Endothelial cell of umbilical vein (primary cell): ENCODE data around the gene C1QA. TPM values are rescaled to one million over a fixed set of nuclear protein-coding genes. Genes with fewer than 3 reads are reported as not detected.

Source experiments
- BruUV-seq: library from RNA; stranded (reverse); fragments of 400-500 nt; replicated peaks from 2 replicates; lab custom pipeline; 2021; lab: Mats Ljungman, UMichigan
- CTCF ChIA-PET: fragments of 300-600, 350-600 bp; sonication (Branson Sonifier 250); formaldehyde crosslinking; loops from one replicate; lab custom pipeline; 2021; ENCODE audit warnings: antibody characterized with exemption, inconsistent platforms; lab: Charles Lee
- POLR2A ChIA-PET: fragments of 300-600, 350-600 bp; sonication (Branson Sonifier 250); formaldehyde crosslinking; loops from one replicate; lab custom pipeline; 2021; ENCODE audit warnings: antibody characterized with exemption, inconsistent platforms; lab: Charles Lee
- DNase-seq: peaks from one replicate; pipeline ENCODE4 v3.0.0-alpha.2; 2011; ENCODE audit warnings: low read depth, low spot score
- FAIRE-seq: peaks from 2 replicates; lab custom pipeline; 2011; peaks lifted over from hg19 to GRCh38; lab: Jason Lieb, UNC
- H2AFZ ChIP-seq: 2 replicates; pipeline ENCODE4 v1.6.0; 2012; ENCODE audit warnings: low read depth, low read length, control low read depth, inconsistent platforms
- H3K27ac ChIP-seq: 2 replicates; pipeline ENCODE4 v1.5.1; 2011; ENCODE audit warnings: low read depth, mild to moderate bottlenecking, control low read depth, low read length, moderate library complexity; ENCODE audit not compliant: insufficient read depth
- H3K27me3 ChIP-seq, 2 experiments: 2 replicates each; pipeline versions ENCODE4 v1.6.0 to v1.6.1; 2011; ENCODE audit warnings: low read length in 2 of 2, mixed read lengths in 1 of 2; ENCODE audit not compliant: control insufficient read depth in 2 of 2, insufficient read depth in 2 of 2
- H3K36me3 ChIP-seq, 2 experiments: 2 replicates in 1 of 2; 3 replicates in 1 of 2; pipeline ENCODE4 v1.5.1; 2011; ENCODE audit warnings: low read length in 2 of 2, mild to moderate bottlenecking in 1 of 2, moderate library complexity in 1 of 2; ENCODE audit not compliant: control insufficient read depth in 2 of 2, insufficient read depth in 2 of 2; ENCODE audit errors: extremely low read depth in 1 of 2
- H3K4me1 ChIP-seq: 3 replicates; pipeline ENCODE4 v1.5.1; 2011; ENCODE audit warnings: mild to moderate bottlenecking, low read length; ENCODE audit not compliant: control insufficient read depth, insufficient read depth; ENCODE audit errors: extremely low read depth
- H3K4me2 ChIP-seq: 2 replicates; pipeline ENCODE4 v1.6.1; 2011; ENCODE audit warnings: low read length, control low read depth, mixed read lengths; ENCODE audit not compliant: insufficient read depth
- H3K4me3 ChIP-seq, 3 experiments: fragments of 200-600 bp in 1 of 3; sonication (generic), shearing (Covaris generic) in 1 of 3; replicated peaks in 1 of 3; 2 replicates each; pipeline ENCODE4 v1.5.1; 2011 to 2016; ENCODE audit warnings: control low read depth in 3 of 3, low read length in 3 of 3, mild to moderate bottlenecking in 2 of 3, inconsistent platforms in 1 of 3, low read depth in 1 of 3, moderate library complexity in 1 of 3; ENCODE audit not compliant: insufficient read depth in 1 of 3
- H3K79me2 ChIP-seq: 2 replicates; pipeline ENCODE4 v1.6.0; 2012; ENCODE audit warnings: low read length, inconsistent platforms; ENCODE audit not compliant: control insufficient read depth, insufficient read depth
- H3K9ac ChIP-seq: replicated peaks from 2 replicates; pipeline ENCODE3; 2011; ENCODE audit warnings: low read length, control low read depth; ENCODE audit not compliant: insufficient read depth; ENCODE audit errors: extremely low read depth
- H3K9me1 ChIP-seq: replicated peaks from 3 replicates; pipeline ENCODE4 v1.6.0; 2011; ENCODE audit warnings: mild to moderate bottlenecking, low read length; ENCODE audit not compliant: control insufficient read depth, insufficient read depth; ENCODE audit errors: extremely low read depth
- H3K9me3 ChIP-seq: replicated peaks from 2 replicates; pipeline ENCODE4 v1.5.1; 2012; ENCODE audit warnings: low read length, inconsistent platforms; ENCODE audit not compliant: control insufficient read depth, insufficient read depth
- H4K20me1 ChIP-seq: replicated peaks from 2 replicates; pipeline ENCODE3; 2011; ENCODE audit warnings: mild to moderate bottlenecking, low read length; ENCODE audit not compliant: control insufficient read depth, insufficient read depth; ENCODE audit errors: extremely low read depth
- EZH2 ChIP-seq: IDR thresholded peaks from 2 replicates; pipeline ENCODE4 v1.6.1; 2012; ENCODE audit warnings: borderline replicate concordance, low read depth, mild to moderate bottlenecking, moderate library complexity, low read length, inconsistent platforms; ENCODE audit not compliant: severe bottlenecking
- FOS ChIP-seq: IDR thresholded peaks from 2 replicates; pipeline ENCODE4 v1.6.1; 2011; ENCODE audit warnings: mild to moderate bottlenecking, low read length, moderate library complexity, borderline replicate concordance; ENCODE audit not compliant: insufficient read depth
- GATA2 ChIP-seq: IDR thresholded peaks from 2 replicates; pipeline ENCODE4 v1.7.0; 2011; ENCODE audit warnings: low read depth, mild to moderate bottlenecking, moderate library complexity, mixed read lengths, low read length; ENCODE audit not compliant: insufficient read length, insufficient read depth
- JUN ChIP-seq: IDR thresholded peaks from 2 replicates; pipeline ENCODE4 v1.6.1; 2011; ENCODE audit warnings: borderline replicate concordance, low read depth; ENCODE audit not compliant: insufficient read length, insufficient read depth
- MYC ChIP-seq: IDR thresholded peaks from one replicate; pipeline ENCODE4 v1.6.1; 2011; ENCODE audit warnings: mild to moderate bottlenecking, low read depth, low read length
- POLR2A ChIP-seq: IDR thresholded peaks from 2 replicates; pipeline ENCODE4 v1.6.1; 2012; ENCODE audit warnings: low read depth, mild to moderate bottlenecking, control low read depth, low read length
- POLR2AphosphoS5 ChIP-seq: IDR thresholded peaks from 2 replicates; pipeline ENCODE4 v1.6.1; 2012; ENCODE audit warnings: low read depth, mild to moderate bottlenecking, control low read depth, low read length, moderate library complexity; ENCODE audit not compliant: insufficient read depth
- dilution Hi-C: fragments of 300-500 bp; cut with MboI; formaldehyde crosslinking; loops from one replicate; pipeline ENCODE4 v1.15.0; 2019; ENCODE audit warnings: low sequenced_read_pairs; ENCODE audit not compliant: extremely low pct_ligation_motif_present
- intact Hi-C: fragments of 100-400 bp; cut with micrococcal nuclease; formaldehyde crosslinking; loops from one replicate; pipeline ENCODE4 v1.10.0; 2022
- polyA plus RNA-seq, 4 experiments: library from polyadenylated mRNA; depleted of rRNA in 3 of 4; stranded (reverse) in 3 of 4; unstranded in 1 of 4; fragments of >200 nt; gene quantifications; 2 replicates each; pipeline versions ENCODE4 v1.2.1 to v1.2.3, GENCODE V29; 2011 to 2012; ENCODE audit warnings: missing spikeins in 1 of 4
- total RNA-seq: library from RNA; stranded (reverse); gene quantifications from 2 replicates; pipeline ENCODE4 v1.2.3, GENCODE V29; 2021
- TF ChIP-seq, protein P1 (sequence below), 2 donors: IDR thresholded peaks; 1 replicate in 1 of 2; 2 replicates in 1 of 2; pipeline ENCODE4 v1.5.1; 2011; ENCODE audit warnings: low read length in 2 of 2, mild to moderate bottlenecking in 2 of 2, moderate library complexity in 2 of 2, control low read depth in 1 of 2, inconsistent platforms in 1 of 2, low read depth in 1 of 2; ENCODE audit not compliant: insufficient read depth in 1 of 2; ENCODE audit errors: extremely low read depth in 1 of 2
- TF ChIP-seq, protein P2 (sequence below): IDR thresholded peaks from 2 replicates; pipeline ENCODE4 v1.6.1; 2011; ENCODE audit not compliant: insufficient read depth, insufficient read length

C1QA gene
- total and polyA plus RNA-seq, 2 donors (not counting 3 experiments of a cell fraction or from before 2014, with no cell fraction given), result not detected

DNA sequence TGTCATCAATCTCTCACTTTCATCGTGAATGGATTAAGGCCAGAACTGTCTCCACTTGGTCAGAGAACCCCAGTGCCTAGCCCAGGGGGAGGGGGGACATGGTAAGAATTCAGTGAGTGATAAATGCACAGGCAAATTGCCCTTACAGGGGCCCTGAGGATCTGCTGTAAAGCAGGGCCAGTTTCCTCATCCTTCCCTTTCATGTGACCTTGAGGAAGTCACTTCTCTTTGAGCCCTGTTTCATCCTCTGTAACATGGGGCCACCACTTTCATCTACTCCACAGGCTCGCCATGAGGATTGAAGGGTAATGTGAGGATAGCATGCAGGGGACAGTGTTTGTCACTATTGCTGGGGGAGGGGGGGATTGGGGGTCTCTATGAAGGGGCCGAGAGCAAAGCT is 28.1 kb upstream of the C1QA start:
- no TSS peak for BruUV-seq
- H2AFZ ChIP-seq, result no peak overlapping the region
- no peak overlapping the region for H3K4me3 ChIP-seq
- H4K20me1 ChIP-seq, result no peaks in the 10 kb centered on the region
- no peak for TF ChIP-seq EZH2
- TF ChIP-seq, protein P1, sequence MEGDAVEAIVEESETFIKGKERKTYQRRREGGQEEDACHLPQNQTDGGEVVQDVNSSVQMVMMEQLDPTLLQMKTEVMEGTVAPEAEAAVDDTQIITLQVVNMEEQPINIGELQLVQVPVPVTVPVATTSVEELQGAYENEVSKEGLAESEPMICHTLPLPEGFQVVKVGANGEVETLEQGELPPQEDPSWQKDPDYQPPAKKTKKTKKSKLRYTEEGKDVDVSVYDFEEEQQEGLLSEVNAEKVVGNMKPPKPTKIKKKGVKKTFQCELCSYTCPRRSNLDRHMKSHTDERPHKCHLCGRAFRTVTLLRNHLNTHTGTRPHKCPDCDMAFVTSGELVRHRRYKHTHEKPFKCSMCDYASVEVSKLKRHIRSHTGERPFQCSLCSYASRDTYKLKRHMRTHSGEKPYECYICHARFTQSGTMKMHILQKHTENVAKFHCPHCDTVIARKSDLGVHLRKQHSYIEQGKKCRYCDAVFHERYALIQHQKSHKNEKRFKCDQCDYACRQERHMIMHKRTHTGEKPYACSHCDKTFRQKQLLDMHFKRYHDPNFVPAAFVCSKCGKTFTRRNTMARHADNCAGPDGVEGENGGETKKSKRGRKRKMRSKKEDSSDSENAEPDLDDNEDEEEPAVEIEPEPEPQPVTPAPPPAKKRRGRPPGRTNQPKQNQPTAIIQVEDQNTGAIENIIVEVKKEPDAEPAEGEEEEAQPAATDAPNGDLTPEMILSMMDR (IDR thresholded peaks at IDR 0.05; ENCODE audit: extremely low read depth in 1 of 2, insufficient read depth in 1 of 2, low read depth in 1 of 2, low read length in 2 of 2), result no peak
- no peak for TF ChIP-seq POLR2A
- TF ChIP-seq POLR2AphosphoS5, result no peak
- no peak for TF ChIP-seq GATA2
- no peak for TF ChIP-seq MYC
- no peak for TF ChIP-seq FOS
- H3K36me3 ChIP-seq, result no peaks in the 10 kb centered on the region
- H3K4me2 ChIP-seq, result no peak overlapping the region
- intact Hi-C loops (no loop called here), dilution Hi-C loops (no loop called here)
- DNase-seq (no peak), FAIRE-seq (no peak)
- no peaks in the 10 kb centered on the region for H3K4me1 ChIP-seq
- H3K27me3 ChIP-seq, result peaks cover 11 to 14% of the 10 kb centered on the region in 2 experiments
- no peaks in the 10 kb centered on the region for H3K9me3 ChIP-seq
- ChIA-PET POLR2A (no interaction called here), CTCF (no interaction called here)
- H3K27ac ChIP-seq, result no peak overlapping the region
- H3K9ac ChIP-seq, result no peak overlapping the region
- no peaks in the 10 kb centered on the region for H3K9me1 ChIP-seq
- no peaks in the 10 kb centered on the region for H3K79me2 ChIP-seq

DNA sequence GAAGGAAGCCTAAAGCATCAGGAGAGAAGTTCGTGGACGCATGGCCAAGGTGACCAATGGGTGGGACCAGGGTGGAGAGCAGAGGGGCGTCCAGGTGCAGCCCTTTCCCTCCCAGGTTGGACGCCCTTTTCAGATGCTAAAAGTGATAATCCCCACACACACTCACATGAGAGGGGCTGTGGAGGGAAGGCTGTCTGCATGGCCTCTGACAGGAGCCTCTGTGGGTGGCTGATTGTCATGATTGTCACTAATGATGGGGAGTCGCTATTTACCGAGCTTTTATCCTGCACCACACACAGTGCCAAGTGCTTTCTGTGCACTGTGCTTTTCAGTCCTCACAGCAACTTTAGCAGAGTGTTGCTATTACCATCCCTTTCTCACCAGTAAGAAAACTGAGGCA is 27.1 kb upstream of the C1QA start:
- intact Hi-C loops, result no loop called here
- Histone ChIP-seq H4K20me1 (no peaks in the 10 kb centered on the region), H3K4me2 (no peak overlapping the region), H3K27ac (no peak overlapping the region), H3K4me1 (no peaks in the 10 kb centered on the region), H3K9me3 (no peaks in the 10 kb centered on the region), H3K27me3 (peaks cover 8 to 10% of the 10 kb centered on the region in 2 experiments), H2AFZ (no peak overlapping the region), H3K9ac (no peak overlapping the region), H3K9me1 (no peaks in the 10 kb centered on the region), H3K4me3 (no peak overlapping the region), H3K36me3 (no peaks in the 10 kb centered on the region), H3K79me2 (no peaks in the 10 kb centered on the region)
- TF ChIP-seq EZH2 (no peak), FOS (no peak), JUN (no peak), POLR2AphosphoS5 (no peak), POLR2A (no peak), MYC (no peak), GATA2 (no peak)
- TF ChIP-seq, protein P2, sequence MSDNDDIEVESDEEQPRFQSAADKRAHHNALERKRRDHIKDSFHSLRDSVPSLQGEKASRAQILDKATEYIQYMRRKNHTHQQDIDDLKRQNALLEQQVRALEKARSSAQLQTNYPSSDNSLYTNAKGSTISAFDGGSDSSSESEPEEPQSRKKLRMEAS, result no peak
- TF ChIP-seq, protein P1 (IDR thresholded peaks at IDR 0.05; ENCODE audit: extremely low read depth in 1 of 2, insufficient read depth in 1 of 2, low read depth in 1 of 2, low read length in 2 of 2), result no peak
- DNase-seq (no peak), FAIRE-seq (no peak)
- ChIA-PET POLR2A (no interaction called here), CTCF (no interaction called here)
- BruUV-seq, result no TSS peak
- dilution Hi-C loops, result no loop called here
